ENCODE measurements around the gene HRH1. TPM values are rescaled to one million over a fixed set of nuclear protein-coding genes. Genes with fewer than 3 reads are reported as not detected.

The HRH1 gene
- polyA plus RNA-seq, 1 donor (not counting 4 experiments of a cell fraction or from before 2014, with no cell fraction given): 13.9 TPM

GRCh38 chr3:11167590-11167989, 13.3 kb downstream of the HRH1 start:
- H3K9me3 ChIP-seq (ENCODE audit: control insufficient read depth, low read depth, low read length): no peaks in the 10 kb centered on the region
- peaks cover 10% of the 10 kb centered on the region for H3K79me2 ChIP-seq (ENCODE audit: control insufficient read depth, insufficient read depth, low read length)
- no peaks in the 10 kb centered on the region for H3K27me3 ChIP-seq (ENCODE audit: control insufficient read depth, extremely low read depth, insufficient read depth, low read length)
- H4K20me1 ChIP-seq (ENCODE audit: control insufficient read depth, extremely low read depth, insufficient read depth, low read length): no peaks in the 10 kb centered on the region
- peak; percentile 58 for FAIRE-seq
- H3K9me1 ChIP-seq (ENCODE audit: control insufficient read depth, extremely low read depth, insufficient read depth, low read length): no peaks in the 10 kb centered on the region
- no peak overlapping the region for H3K4me3 ChIP-seq (ENCODE audit: control insufficient read depth in 2 of 3, extremely low read depth in 1 of 3, insufficient read depth in 2 of 3, low read depth in 1 of 3, low read length in 3 of 3)
- no peak overlapping the region for H2AFZ ChIP-seq (ENCODE audit: control insufficient read depth, low read length)
- H3K36me3 ChIP-seq (ENCODE audit: control insufficient read depth in 2 of 2, extremely low read depth in 1 of 2, insufficient read depth in 2 of 2, low read length in 2 of 2): no peaks in the 10 kb centered on the region
- dilution Hi-C loops (cut with MboI; ENCODE audit: extremely low pct_ligation_motif_present, low sequenced_read_pairs): no loop called here
- H3K4me2 ChIP-seq (ENCODE audit: control insufficient read depth, extremely low read depth, insufficient read depth, low read depth, low read length): no peak overlapping the region
- no peak overlapping the region for H3K9ac ChIP-seq (ENCODE audit: control insufficient read depth, extremely low read depth, insufficient read depth, low read length)
- TF ChIP-seq EZH2 (IDR thresholded peaks at IDR 0.05; ENCODE audit: low read length): no peak
- no peak for TF ChIP-seq CTCF (optimal IDR thresholded peaks at IDR 0.05 in 1 of 3, IDR thresholded peaks at IDR 0.05 in 1 of 3, conservative IDR thresholded peaks at IDR 0.05 in 1 of 3; ENCODE audit: extremely low read depth in 1 of 3, insufficient read depth in 2 of 3, low read length in 3 of 3)
- no peak for DNase-seq (ENCODE audit: low read depth, low spot score)
- peaks cover 17% of the 10 kb centered on the region for H3K4me1 ChIP-seq (ENCODE audit: control insufficient read depth, extremely low read depth, insufficient read depth, low read length)
- no peak overlapping the region for H3K27ac ChIP-seq (ENCODE audit: control insufficient read depth, insufficient read depth, low read length)

DNA sequence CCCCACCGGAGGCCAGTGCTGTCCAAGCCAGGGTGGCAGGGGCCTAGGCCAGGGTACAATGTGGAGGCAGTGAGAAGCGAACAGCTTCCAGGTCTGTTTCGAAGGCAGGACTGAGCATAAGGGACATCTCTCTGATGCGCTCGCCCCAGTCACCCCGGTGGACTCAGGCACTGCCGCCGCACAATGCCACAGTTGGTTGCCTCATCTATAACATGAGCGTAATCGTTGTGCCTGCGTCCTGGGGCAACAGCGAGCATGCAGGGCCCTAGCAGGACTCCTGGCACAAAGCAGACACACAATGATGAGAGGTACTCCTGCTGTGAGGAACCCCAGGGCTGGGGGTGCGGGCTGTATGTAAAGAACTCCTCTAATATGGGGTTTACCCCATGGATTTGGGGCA, 14.1 kb downstream of the HRH1 start:
- no peak overlapping the region for H3K9ac ChIP-seq (ENCODE audit: control insufficient read depth, extremely low read depth, insufficient read depth, low read length)
- H3K9me1 ChIP-seq (ENCODE audit: control insufficient read depth, extremely low read depth, insufficient read depth, low read length): no peaks in the 10 kb centered on the region
- FAIRE-seq (no peak), DNase-seq (ENCODE audit: low read depth, low spot score) (no peak)
- H4K20me1 ChIP-seq (ENCODE audit: control insufficient read depth, extremely low read depth, insufficient read depth, low read length): no peaks in the 10 kb centered on the region
- peaks cover 17% of the 10 kb centered on the region for H3K4me1 ChIP-seq (ENCODE audit: control insufficient read depth, extremely low read depth, insufficient read depth, low read length)
- no peak overlapping the region for H3K4me3 ChIP-seq (ENCODE audit: control insufficient read depth in 2 of 3, extremely low read depth in 1 of 3, insufficient read depth in 2 of 3, low read depth in 1 of 3, low read length in 3 of 3)
- H3K79me2 ChIP-seq (ENCODE audit: control insufficient read depth, insufficient read depth, low read length): peaks cover 7% of the 10 kb centered on the region
- no peaks in the 10 kb centered on the region for H3K36me3 ChIP-seq (ENCODE audit: control insufficient read depth in 2 of 2, extremely low read depth in 1 of 2, insufficient read depth in 2 of 2, low read length in 2 of 2)
- TF ChIP-seq CTCF (optimal IDR thresholded peaks at IDR 0.05 in 1 of 3, IDR thresholded peaks at IDR 0.05 in 1 of 3, conservative IDR thresholded peaks at IDR 0.05 in 1 of 3; ENCODE audit: extremely low read depth in 1 of 3, insufficient read depth in 2 of 3, low read length in 3 of 3) (no peak), EZH2 (IDR thresholded peaks at IDR 0.05; ENCODE audit: low read length) (no peak)
- dilution Hi-C loops (cut with MboI; ENCODE audit: extremely low pct_ligation_motif_present, low sequenced_read_pairs): no loop called here
- H3K4me2 ChIP-seq (ENCODE audit: control insufficient read depth, extremely low read depth, insufficient read depth, low read depth, low read length): no peak overlapping the region
- no peaks in the 10 kb centered on the region for H3K27me3 ChIP-seq (ENCODE audit: control insufficient read depth, extremely low read depth, insufficient read depth, low read length)
- H3K9me3 ChIP-seq (ENCODE audit: control insufficient read depth, low read depth, low read length): no peaks in the 10 kb centered on the region
- no peak overlapping the region for H2AFZ ChIP-seq (ENCODE audit: control insufficient read depth, low read length)
- H3K27ac ChIP-seq (ENCODE audit: control insufficient read depth, insufficient read depth, low read length): no peak overlapping the region

Data from keratinocyte (primary cell).